WTC11 (cell line): ENCODE results near the gene CKM. TPM values are rescaled to one million over a fixed set of nuclear protein-coding genes. Genes with fewer than 3 reads are reported as not detected.

Source experiments
- ATAC-seq: fragments of 200-7000 bp; cut with Tn5 transposase; 2 replicates; pipeline ENCODE4 v1.10.0; 2021; ENCODE audit warnings: mild to moderate bottlenecking, moderate library complexity
- CTCF ChIA-PET: fragments of 300-600 bp; sonication (Branson Sonifier 250); formaldehyde crosslinking; loops from one replicate; lab custom pipeline; 2021; ENCODE audit warnings: antibody characterized with exemption; lab: Charles Lee
- POLR2A ChIA-PET: fragments of 350-600 bp; sonication (Branson Sonifier 250); formaldehyde crosslinking; loops from one replicate; lab custom pipeline; 2021; ENCODE audit warnings: antibody characterized with exemption; lab: Charles Lee
- DNase-seq: peaks from one replicate; pipeline ENCODE4 v3.0.0; 2021; ENCODE audit warnings: low spot score
- H3K27ac Mint-ChIP-seq: 2 replicates; pipeline ENCODE4 v1.8.0; 2021; ENCODE audit warnings: mixed read lengths
- H3K27me3 Mint-ChIP-seq: 2 replicates; pipeline ENCODE4 v1.8.0; 2021; ENCODE audit warnings: low read depth, mild to moderate bottlenecking, moderate library complexity, mixed read lengths
- H3K36me3 Mint-ChIP-seq: 2 replicates; pipeline ENCODE4 v1.8.0; 2021; ENCODE audit warnings: mixed read lengths
- H3K4me1 Mint-ChIP-seq: 2 replicates; pipeline ENCODE4 v1.8.0; 2022; ENCODE audit warnings: mixed read lengths
- H3K4me3 Mint-ChIP-seq: 2 replicates; pipeline ENCODE4 v1.8.0; 2021; ENCODE audit warnings: mild to moderate bottlenecking, moderate library complexity, mixed read lengths
- H3K9me3 Mint-ChIP-seq: 2 replicates; pipeline ENCODE4 v1.8.0; 2021; ENCODE audit warnings: mixed read lengths
- ATF1 ChIP-seq: sonication (generic); formaldehyde crosslinking; IDR thresholded peaks from 2 replicates; pipeline ENCODE4 v1.8.1; 2023; ENCODE audit warnings: mild to moderate bottlenecking, moderate library complexity, missing genetic modification reagents
- GTF2I ChIP-seq: fragments of 250-450 bp; sonication (Bioruptor Pico); conservative IDR thresholded peaks from 2 replicates; pipeline ENCODE4 v1.4.0; 2021; ENCODE audit warnings: mild to moderate bottlenecking
- NR3C1 ChIP-seq: sonication (generic); formaldehyde crosslinking; conservative IDR thresholded peaks from 2 replicates; pipeline ENCODE4 v1.8.1; 2023; ENCODE audit warnings: low read depth, mild to moderate bottlenecking, missing genetic modification reagents
- PRRX2 ChIP-seq: fragments of 250-450 bp; sonication (Bioruptor Pico); IDR thresholded peaks from 2 replicates; pipeline ENCODE4 v1.8.0; 2021; ENCODE audit warnings: mild to moderate bottlenecking
- TEAD1 ChIP-seq: sonication (generic); formaldehyde crosslinking; IDR thresholded peaks from 2 replicates; pipeline ENCODE4 v1.8.0; 2022; ENCODE audit warnings: mild to moderate bottlenecking, missing genetic modification reagents
- TEAD4 ChIP-seq: sonication (generic); formaldehyde crosslinking; IDR thresholded peaks from 2 replicates; pipeline ENCODE4 v1.8.0; 2022; ENCODE audit warnings: mild to moderate bottlenecking, missing genetic modification reagents
- ZNF317 ChIP-seq: sonication (generic); formaldehyde crosslinking; IDR thresholded peaks from 2 replicates; pipeline ENCODE4 v1.8.1; 2023; ENCODE audit warnings: low read depth, mild to moderate bottlenecking, moderate library complexity, missing genetic modification reagents, borderline replicate concordance
- total RNA-seq: library from RNA; stranded (reverse); gene quantifications from 3 replicates; pipeline ENCODE4 v1.2.3, GENCODE V29; 2021
- TF ChIP-seq, protein P1 (sequence below): sonication (generic); formaldehyde crosslinking; IDR thresholded peaks from 2 replicates; pipeline ENCODE4 v1.8.0; 2022; ENCODE audit warnings: mild to moderate bottlenecking, missing genetic modification reagents
- TF ChIP-seq, protein P2 (sequence below): sonication (generic); formaldehyde crosslinking; IDR thresholded peaks from 2 replicates; pipeline ENCODE4 v1.8.0; 2023; ENCODE audit warnings: missing genetic modification reagents
- TF ChIP-seq, protein P3 (sequence below): sonication (generic); formaldehyde crosslinking; IDR thresholded peaks from 2 replicates; pipeline ENCODE4 v1.8.0; 2022; ENCODE audit warnings: missing genetic modification reagents
- TF ChIP-seq, protein P4 (sequence below): fragments of 250-450 bp; sonication (Bioruptor Pico); IDR thresholded peaks from 2 replicates; pipeline ENCODE4 v1.9.0; 2021; ENCODE audit warnings: moderate library complexity, mild to moderate bottlenecking, inconsistent platforms, borderline replicate concordance
- TF ChIP-seq, protein P5 (sequence below): sonication (generic); formaldehyde crosslinking; IDR thresholded peaks from 2 replicates; pipeline ENCODE4 v1.8.1; 2023; ENCODE audit warnings: mild to moderate bottlenecking, moderate library complexity, missing genetic modification reagents
- TF ChIP-seq, protein P6 (sequence below): sonication (generic); formaldehyde crosslinking; IDR thresholded peaks from 2 replicates; pipeline ENCODE4 v1.8.1; 2023; ENCODE audit warnings: mild to moderate bottlenecking, missing genetic modification reagents, borderline replicate concordance
- TF ChIP-seq, protein P7 (sequence below): sonication (generic); formaldehyde crosslinking; conservative IDR thresholded peaks from 2 replicates; pipeline ENCODE4 v1.8.1; 2022; ENCODE audit warnings: mild to moderate bottlenecking, missing genetic modification reagents
- TF ChIP-seq, protein P8 (sequence below): sonication (generic); formaldehyde crosslinking; IDR thresholded peaks from 2 replicates; pipeline ENCODE4 v1.8.0; 2022; ENCODE audit warnings: mild to moderate bottlenecking, missing genetic modification reagents

CKM gene
- total RNA-seq, 1 experiment from 2014 or later: not detected

DNA sequence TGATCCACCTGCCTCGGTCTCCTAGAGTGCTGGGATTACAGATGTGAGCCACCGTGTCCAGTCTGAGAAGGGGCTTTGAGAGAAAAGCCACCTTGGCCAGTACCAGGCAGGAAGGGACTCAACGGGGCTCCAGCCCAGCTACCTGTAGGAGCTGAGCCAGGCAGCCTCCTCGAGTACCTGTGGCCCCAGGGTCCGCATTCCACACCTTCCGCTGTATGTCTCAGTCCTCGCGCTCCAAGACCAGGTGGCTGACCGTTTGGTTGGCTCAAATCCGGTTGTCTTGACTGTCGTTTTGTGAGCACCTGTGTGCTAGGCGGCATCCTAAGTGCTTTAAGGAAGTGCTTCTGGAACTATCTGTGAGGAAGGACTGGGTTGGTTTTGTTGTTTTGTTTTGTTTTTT lies 55.4 kb downstream of the CKM start:
- ATAC-seq: no peak
- Mint-ChIP-seq H3K36me3 (peaks cover 12% of the 10 kb centered on the region), H3K4me1 (no peaks in the 10 kb centered on the region), H3K9me3 (no peaks in the 10 kb centered on the region), H3K27me3 (no peaks in the 10 kb centered on the region), H3K4me3 (no peak overlapping the region), H3K27ac (no peak overlapping the region; the same call in 1 of the 2 replicates)
- no peak for DNase-seq
- ChIA-PET POLR2A (no interaction called here), CTCF (interaction anchor here (1.4 kb wide), 1 partner anchor 278 kb away, joined by 3 read pairs; no protein-coding TSS in a partner anchor)
- TF ChIP-seq, protein P1, sequence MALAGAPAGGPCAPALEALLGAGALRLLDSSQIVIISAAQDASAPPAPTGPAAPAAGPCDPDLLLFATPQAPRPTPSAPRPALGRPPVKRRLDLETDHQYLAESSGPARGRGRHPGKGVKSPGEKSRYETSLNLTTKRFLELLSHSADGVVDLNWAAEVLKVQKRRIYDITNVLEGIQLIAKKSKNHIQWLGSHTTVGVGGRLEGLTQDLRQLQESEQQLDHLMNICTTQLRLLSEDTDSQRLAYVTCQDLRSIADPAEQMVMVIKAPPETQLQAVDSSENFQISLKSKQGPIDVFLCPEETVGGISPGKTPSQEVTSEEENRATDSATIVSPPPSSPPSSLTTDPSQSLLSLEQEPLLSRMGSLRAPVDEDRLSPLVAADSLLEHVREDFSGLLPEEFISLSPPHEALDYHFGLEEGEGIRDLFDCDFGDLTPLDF (CRISPR knock-in tag): no peak
- TF ChIP-seq, protein P2, sequence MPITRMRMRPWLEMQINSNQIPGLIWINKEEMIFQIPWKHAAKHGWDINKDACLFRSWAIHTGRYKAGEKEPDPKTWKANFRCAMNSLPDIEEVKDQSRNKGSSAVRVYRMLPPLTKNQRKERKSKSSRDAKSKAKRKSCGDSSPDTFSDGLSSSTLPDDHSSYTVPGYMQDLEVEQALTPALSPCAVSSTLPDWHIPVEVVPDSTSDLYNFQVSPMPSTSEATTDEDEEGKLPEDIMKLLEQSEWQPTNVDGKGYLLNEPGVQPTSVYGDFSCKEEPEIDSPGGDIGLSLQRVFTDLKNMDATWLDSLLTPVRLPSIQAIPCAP (CRISPR knock-in tag): no peak
- TF ChIP-seq PRRX2 (CRISPR knock-in tag): no peak
- TF ChIP-seq, protein P3, sequence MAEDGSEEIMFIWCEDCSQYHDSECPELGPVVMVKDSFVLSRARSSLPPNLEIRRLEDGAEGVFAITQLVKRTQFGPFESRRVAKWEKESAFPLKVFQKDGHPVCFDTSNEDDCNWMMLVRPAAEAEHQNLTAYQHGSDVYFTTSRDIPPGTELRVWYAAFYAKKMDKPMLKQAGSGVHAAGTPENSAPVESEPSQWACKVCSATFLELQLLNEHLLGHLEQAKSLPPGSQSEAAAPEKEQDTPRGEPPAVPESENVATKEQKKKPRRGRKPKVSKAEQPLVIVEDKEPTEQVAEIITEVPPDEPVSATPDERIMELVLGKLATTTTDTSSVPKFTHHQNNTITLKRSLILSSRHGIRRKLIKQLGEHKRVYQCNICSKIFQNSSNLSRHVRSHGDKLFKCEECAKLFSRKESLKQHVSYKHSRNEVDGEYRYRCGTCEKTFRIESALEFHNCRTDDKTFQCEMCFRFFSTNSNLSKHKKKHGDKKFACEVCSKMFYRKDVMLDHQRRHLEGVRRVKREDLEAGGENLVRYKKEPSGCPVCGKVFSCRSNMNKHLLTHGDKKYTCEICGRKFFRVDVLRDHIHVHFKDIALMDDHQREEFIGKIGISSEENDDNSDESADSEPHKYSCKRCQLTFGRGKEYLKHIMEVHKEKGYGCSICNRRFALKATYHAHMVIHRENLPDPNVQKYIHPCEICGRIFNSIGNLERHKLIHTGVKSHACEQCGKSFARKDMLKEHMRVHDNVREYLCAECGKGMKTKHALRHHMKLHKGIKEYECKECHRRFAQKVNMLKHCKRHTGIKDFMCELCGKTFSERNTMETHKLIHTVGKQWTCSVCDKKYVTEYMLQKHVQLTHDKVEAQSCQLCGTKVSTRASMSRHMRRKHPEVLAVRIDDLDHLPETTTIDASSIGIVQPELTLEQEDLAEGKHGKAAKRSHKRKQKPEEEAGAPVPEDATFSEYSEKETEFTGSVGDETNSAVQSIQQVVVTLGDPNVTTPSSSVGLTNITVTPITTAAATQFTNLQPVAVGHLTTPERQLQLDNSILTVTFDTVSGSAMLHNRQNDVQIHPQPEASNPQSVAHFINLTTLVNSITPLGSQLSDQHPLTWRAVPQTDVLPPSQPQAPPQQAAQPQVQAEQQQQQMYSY (CRISPR knock-in tag): no peak
- TF ChIP-seq GTF2I (CRISPR knock-in tag): no peak
- TF ChIP-seq, protein P4, sequence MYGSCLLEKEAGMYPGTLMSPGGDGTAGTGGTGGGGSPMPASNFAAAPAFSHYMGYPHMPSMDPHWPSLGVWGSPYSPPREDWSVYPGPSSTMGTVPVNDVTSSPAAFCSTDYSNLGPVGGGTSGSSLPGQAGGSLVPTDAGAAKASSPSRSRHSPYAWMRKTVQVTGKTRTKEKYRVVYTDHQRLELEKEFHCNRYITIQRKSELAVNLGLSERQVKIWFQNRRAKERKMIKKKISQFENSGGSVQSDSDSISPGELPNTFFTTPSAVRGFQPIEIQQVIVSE (CRISPR knock-in tag): no peak
- TF ChIP-seq TEAD1 (CRISPR knock-in tag): no peak
- TF ChIP-seq, protein P5, sequence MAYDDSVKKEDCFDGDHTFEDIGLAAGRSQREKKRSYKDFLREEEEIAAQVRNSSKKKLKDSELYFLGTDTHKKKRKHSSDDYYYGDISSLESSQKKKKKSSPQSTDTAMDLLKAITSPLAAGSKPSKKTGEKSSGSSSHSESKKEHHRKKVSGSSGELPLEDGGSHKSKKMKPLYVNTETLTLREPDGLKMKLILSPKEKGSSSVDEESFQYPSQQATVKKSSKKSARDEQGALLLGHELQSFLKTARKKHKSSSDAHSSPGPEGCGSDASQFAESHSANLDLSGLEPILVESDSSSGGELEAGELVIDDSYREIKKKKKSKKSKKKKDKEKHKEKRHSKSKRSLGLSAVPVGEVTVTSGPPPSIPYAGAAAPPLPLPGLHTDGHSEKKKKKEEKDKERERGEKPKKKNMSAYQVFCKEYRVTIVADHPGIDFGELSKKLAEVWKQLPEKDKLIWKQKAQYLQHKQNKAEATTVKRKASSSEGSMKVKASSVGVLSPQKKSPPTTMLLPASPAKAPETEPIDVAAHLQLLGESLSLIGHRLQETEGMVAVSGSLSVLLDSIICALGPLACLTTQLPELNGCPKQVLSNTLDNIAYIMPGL (CRISPR knock-in tag): no peak
- TF ChIP-seq NR3C1: no peak

DNA sequence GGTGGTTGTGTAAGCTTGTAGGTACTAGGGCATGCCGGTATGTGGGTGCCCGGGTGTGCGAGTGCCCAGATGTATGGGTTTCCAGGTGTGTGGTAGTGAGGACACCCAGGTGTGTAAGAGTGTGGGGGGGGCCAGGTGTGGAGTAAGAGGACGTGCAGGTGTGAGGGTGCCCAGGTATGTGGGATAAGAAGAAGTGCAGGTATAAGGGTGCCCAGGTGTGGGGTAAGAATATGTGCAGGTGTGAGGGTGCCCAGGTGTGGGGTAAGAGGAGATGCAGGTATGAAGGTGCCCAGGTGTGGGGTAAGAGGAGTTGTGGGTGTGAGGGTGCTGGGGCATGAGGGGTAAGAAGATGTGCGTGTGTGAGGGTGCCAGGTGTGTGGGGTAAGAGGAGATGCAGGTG lies 57.3 kb downstream of the CKM start:
- no peaks in the 10 kb centered on the region for H3K4me1 Mint-ChIP-seq
- ChIA-PET CTCF (no interaction called here), POLR2A (no interaction called here)
- no peak for ATAC-seq
- H3K36me3 Mint-ChIP-seq: peaks cover 10% of the 10 kb centered on the region
- H3K27me3 Mint-ChIP-seq: no peaks in the 10 kb centered on the region
- H3K4me3 Mint-ChIP-seq: no peak overlapping the region
- no peak overlapping the region for H3K27ac Mint-ChIP-seq
- peaks cover 5% of the 10 kb centered on the region for H3K9me3 Mint-ChIP-seq
- DNase-seq: no peak
- TF ChIP-seq TEAD4 (CRISPR knock-in tag) (no peak), ATF1 (CRISPR knock-in tag) (no peak), ZNF317 (CRISPR knock-in tag) (no peak)
- TF ChIP-seq, protein P6, sequence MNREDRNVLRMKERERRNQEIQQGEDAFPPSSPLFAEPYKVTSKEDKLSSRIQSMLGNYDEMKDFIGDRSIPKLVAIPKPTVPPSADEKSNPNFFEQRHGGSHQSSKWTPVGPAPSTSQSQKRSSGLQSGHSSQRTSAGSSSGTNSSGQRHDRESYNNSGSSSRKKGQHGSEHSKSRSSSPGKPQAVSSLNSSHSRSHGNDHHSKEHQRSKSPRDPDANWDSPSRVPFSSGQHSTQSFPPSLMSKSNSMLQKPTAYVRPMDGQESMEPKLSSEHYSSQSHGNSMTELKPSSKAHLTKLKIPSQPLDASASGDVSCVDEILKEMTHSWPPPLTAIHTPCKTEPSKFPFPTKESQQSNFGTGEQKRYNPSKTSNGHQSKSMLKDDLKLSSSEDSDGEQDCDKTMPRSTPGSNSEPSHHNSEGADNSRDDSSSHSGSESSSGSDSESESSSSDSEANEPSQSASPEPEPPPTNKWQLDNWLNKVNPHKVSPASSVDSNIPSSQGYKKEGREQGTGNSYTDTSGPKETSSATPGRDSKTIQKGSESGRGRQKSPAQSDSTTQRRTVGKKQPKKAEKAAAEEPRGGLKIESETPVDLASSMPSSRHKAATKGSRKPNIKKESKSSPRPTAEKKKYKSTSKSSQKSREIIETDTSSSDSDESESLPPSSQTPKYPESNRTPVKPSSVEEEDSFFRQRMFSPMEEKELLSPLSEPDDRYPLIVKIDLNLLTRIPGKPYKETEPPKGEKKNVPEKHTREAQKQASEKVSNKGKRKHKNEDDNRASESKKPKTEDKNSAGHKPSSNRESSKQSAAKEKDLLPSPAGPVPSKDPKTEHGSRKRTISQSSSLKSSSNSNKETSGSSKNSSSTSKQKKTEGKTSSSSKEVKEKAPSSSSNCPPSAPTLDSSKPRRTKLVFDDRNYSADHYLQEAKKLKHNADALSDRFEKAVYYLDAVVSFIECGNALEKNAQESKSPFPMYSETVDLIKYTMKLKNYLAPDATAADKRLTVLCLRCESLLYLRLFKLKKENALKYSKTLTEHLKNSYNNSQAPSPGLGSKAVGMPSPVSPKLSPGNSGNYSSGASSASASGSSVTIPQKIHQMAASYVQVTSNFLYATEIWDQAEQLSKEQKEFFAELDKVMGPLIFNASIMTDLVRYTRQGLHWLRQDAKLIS: no peak
- TF ChIP-seq, protein P7, sequence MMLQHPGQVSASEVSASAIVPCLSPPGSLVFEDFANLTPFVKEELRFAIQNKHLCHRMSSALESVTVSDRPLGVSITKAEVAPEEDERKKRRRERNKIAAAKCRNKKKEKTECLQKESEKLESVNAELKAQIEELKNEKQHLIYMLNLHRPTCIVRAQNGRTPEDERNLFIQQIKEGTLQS: no peak
- TF ChIP-seq, protein P3 (CRISPR knock-in tag): no peak
- TF ChIP-seq, protein P8, sequence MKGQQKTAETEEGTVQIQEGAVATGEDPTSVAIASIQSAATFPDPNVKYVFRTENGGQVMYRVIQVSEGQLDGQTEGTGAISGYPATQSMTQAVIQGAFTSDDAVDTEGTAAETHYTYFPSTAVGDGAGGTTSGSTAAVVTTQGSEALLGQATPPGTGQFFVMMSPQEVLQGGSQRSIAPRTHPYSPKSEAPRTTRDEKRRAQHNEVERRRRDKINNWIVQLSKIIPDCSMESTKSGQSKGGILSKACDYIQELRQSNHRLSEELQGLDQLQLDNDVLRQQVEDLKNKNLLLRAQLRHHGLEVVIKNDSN (CRISPR knock-in tag): no peak
- TF ChIP-seq, protein P5 (CRISPR knock-in tag): no peak
